AG10803 (cell line): ENCODE results near the gene OR10H1.
"Not testable (repeated sequence)": the region's sequence is repeated elsewhere in the genome, so short reads cannot be mapped to it uniquely, and the experiment has no call there.

Experiments
- DNase-seq: peaks from one replicate; pipeline ENCODE4 v3.0.0; 2010; ENCODE audit warnings: low read depth
- H3K4me3 ChIP-seq: 2 replicates; pipeline ENCODE4 v1.5.1; 2011; ENCODE audit warnings: mild to moderate bottlenecking, low read length, control low read depth
- TF ChIP-seq, protein P1 (sequence below): conservative IDR thresholded peaks from 2 replicates; pipeline ENCODE4 v1.5.1; 2011; ENCODE audit warnings: mild to moderate bottlenecking, low read length, control low read depth, inconsistent platforms

Gene OR10H1

DNA sequence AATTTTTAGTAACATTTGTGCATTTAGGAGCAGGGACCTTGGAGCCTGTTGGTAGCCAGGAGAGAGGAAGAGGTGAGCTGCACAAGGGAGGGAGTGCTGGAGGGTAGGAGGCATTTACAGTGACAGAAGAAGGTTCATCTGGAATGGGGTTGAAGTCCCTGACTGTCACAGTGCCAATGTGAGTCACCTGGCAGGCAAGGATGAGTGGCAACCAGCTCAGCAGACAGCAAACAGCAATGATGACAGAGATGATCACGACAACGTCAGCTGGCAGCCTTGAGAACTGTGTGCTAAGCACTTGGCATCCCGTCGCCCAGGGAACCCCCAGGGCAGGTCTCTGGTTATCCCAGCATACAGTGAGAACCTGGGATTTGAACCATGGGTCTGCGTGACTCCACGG is 25.4 kb downstream of the OR10H1 start:
- DNase-seq, result no peak
- TF ChIP-seq, protein P1, sequence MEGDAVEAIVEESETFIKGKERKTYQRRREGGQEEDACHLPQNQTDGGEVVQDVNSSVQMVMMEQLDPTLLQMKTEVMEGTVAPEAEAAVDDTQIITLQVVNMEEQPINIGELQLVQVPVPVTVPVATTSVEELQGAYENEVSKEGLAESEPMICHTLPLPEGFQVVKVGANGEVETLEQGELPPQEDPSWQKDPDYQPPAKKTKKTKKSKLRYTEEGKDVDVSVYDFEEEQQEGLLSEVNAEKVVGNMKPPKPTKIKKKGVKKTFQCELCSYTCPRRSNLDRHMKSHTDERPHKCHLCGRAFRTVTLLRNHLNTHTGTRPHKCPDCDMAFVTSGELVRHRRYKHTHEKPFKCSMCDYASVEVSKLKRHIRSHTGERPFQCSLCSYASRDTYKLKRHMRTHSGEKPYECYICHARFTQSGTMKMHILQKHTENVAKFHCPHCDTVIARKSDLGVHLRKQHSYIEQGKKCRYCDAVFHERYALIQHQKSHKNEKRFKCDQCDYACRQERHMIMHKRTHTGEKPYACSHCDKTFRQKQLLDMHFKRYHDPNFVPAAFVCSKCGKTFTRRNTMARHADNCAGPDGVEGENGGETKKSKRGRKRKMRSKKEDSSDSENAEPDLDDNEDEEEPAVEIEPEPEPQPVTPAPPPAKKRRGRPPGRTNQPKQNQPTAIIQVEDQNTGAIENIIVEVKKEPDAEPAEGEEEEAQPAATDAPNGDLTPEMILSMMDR, result no peak

DNA sequence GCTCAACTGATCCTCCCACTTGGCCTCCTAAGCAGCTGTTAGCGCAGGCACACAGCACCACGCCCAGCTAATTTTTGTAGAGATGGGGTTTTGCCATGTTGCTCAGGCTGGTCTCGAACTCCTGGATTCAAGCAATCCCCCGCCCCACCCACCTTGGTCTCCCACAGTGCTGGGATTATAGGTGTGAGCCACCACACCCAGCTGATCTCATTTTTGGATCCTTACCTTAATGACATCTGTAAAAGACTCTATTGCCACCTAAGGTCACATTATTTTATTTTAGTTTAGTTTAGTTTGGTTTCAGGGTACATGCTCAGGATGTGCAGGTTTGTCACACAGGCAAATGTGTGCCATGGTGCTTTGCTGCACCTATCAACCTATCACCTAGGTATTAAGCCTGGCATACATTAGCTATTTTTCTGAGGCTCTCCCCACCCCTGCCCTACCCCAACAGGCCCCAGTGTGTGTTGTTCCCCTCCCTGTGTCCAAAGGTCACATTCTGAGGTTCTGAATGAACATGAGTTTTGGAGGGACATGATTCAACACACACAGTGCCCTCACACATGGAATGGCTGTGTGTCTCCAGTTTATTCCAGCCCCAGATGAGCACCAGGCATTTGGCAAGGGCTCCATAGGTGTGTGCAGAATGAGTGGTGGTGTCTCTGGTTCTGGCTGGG is 26.7 kb downstream of the OR10H1 start:
- H3K4me3 ChIP-seq, result no peak overlapping the region
- TF ChIP-seq, protein P1, result no peak
- DNase-seq, result no peak

More for the DNA sequence above, 25.4 kb downstream of the OR10H1 start:
- H3K4me3 ChIP-seq, result no peak overlapping the region

GRCh38 chr19:15787611-15788155 is 27.8 kb downstream of the OR10H1 start, which contains the start of gene OR10H5:
TSS of gene OR10H5 (plus strand) at chr19:15787661. CDS start at chr19:15794049, 6,388 bp downstream.
- H3K4me3 ChIP-seq, result no peak within 1 kb of the TSS
- TF ChIP-seq, protein P1, result no peak
- DNase-seq, result no peak

DNA sequence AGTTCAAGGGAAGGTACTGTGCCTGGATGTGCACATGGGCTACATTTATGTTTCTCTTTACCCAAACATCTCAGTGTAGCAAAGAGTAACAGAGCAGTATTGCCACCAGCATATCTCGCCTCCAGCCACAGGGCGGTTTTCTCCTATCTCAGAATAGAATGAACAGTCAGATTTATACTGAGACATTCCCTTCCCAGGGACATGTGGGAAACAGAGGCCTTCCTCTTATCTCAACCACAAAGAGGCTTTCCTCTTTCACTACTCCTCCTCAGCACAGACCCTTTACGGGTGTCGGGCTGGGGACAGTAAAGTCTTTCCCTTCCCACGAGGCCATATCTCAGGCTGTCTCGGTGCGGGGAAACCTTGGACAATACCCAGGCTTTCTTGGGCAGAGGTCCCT is 32.6 kb downstream of the OR10H1 start:
- not testable (repeated sequence) for DNase-seq

GRCh38 chr19:15782211-15782610 is 33.3 kb downstream of the OR10H1 start:
- TF ChIP-seq, protein P1, result no peak
- no peak for DNase-seq
- H3K4me3 ChIP-seq, result no peak overlapping the region

More for the DNA sequence above, 32.6 kb downstream of the OR10H1 start:
- H3K4me3 ChIP-seq, result not testable (repeated sequence)

DNA sequence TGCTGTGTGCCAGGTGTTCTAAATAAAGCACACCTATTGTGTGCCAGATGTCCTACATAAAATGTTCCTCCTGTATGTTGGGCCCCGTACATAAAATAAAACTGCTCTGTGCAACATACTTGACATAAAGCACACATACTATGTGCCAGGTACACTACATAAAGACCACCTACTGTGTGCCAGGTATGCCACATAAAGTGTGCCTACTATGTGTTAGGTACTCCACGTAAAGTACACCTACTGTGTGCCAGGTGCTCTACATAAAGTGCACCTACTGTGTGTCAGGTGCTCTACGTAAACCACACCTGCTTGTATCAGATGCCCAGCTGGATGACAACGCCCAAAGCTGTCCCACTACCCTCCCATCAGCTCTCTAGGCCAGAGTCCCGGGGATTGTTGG is 33.8 kb downstream of the OR10H1 start:
- no peak for DNase-seq
- TF ChIP-seq, protein P1, result no peak
- H3K4me3 ChIP-seq, result no peak overlapping the region

DNA sequence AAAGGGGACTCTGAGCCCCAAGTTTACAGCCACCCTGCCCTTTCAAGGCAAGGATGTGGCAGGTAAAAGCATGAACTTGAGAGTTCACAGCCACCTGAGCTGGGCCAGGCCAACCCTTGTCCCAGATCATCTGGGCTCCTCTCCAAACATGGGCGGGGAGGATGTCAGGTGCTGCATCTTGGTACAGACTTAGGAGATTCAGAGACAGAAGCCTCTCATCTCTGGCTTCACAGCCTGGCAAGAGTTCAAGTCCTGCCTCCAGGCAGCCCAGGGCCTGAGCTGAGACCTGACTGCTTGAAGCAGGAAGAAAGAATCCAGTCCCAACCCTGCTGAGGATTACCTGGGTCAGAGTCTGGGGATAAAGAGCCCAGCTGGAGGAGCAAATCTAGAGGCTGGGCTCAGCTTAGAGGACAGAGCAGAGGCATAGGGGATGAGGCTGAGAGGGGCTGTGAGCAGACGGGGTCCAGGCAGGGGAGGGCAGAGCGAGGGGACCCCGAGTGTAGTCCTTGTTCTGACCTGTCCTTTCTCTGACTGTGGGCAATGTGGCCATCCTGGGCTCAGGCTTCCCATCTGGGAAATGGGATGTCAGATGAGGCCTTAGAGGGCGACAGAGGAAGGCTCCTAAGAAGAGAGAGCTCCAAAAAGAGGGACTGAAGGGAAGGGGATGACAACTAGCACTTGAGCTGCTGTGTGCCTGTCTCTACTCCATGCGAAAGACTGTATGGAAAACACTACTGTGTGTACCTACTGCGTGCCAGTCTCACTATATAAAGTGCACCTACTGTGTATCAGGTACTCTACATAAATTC is 34.6 kb downstream of the OR10H1 start:
- DNase-seq, result no peak
- TF ChIP-seq, protein P1, result no peak
- no peak overlapping the region for H3K4me3 ChIP-seq
